LHCN-M2 (cell line): ENCODE data around the gene GLDN. TPM values are rescaled to one million over a fixed set of nuclear protein-coding genes. Genes with fewer than 3 reads are reported as not detected.
"Not testable (repeated sequence)": the region's sequence is repeated elsewhere in the genome, so short reads cannot be mapped to it uniquely, and the experiment has no call there.

Experiments
- DNase-seq: peaks from one replicate; pipeline ENCODE4 v3.0.0-alpha.2; 2012; ENCODE audit warnings: low read depth
- total RNA-seq: library from RNA; depleted of rRNA; stranded (reverse); fragments of >200 nt; gene quantifications from 2 replicates; pipeline ENCODE4 v1.2.3, GENCODE V29; 2014; rRNA removed

GLDN gene
- total RNA-seq, 1 experiment from 2014 or later, result not detected

DNA sequence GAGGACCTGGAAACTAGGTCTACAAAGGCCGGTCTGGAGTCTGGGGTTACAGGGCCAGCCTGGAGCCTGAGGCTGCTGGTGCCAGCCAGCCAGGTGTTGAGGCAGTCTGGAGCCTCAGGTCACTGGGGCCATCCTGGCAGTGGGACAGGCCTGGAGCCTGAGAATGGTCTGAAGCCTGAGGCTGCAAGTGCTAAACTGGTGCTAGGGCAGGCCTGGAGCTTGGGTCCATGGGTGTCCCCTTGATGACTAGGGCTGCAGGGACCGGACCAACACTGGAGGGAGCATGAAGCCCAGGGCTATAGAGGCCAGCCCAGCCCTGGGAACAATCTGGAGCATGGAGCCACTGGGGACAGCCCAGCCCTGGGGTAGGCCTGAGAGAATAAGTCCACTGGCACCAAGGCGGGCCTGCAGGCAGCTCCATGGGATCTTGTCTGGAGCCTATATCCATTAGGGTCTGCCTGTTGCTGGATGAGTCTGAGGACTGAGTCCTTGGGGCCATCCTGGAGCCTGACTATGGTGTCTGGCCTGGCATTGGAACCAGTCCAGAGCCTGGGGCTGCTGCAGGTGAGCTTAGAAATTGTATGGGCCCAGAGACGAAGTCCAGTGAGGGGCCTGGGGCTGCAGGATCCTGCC lies 101.9 kb downstream of the GLDN start:
- DNase-seq, result no peak

DNA sequence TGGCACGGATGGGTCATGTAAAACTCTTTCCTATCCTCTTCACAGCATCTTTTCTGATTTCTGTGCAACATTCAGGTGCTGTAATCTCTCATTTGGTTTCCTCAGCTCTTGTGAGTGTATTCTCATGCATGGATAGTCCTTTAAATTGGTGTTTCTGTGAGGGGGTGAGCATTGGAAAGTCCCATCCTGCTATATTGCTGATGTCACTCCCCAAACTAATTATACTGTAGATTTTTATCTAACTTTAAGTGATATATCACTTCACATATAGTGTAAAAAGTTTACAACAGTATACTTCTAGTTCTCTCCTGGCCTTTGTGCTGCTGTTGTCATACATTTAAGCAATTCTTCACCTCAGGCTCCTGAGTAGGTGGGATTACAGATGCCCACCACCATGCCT lies 102.7 kb downstream of the GLDN start:
- DNase-seq, result no peak

DNA sequence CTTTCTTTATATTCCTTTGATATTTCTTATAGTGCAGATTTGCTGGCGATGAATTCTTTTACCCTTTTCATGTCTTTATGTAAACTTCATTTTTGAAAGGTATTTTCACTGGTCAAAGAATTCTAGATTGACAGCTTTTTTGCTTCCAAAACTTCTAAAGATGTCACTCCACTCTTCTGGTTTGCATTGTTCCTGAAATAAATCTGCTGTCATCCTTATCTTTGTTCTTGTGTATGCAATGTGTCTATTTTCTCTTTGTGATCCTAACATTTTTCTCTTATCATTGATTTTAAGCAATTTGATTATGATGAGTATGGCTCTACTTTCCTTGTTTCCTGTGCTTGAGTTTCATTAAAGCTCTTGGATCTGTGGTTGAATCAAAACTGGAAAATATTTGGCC lies 103.4 kb downstream of the GLDN start:
- DNase-seq, result no peak

DNA sequence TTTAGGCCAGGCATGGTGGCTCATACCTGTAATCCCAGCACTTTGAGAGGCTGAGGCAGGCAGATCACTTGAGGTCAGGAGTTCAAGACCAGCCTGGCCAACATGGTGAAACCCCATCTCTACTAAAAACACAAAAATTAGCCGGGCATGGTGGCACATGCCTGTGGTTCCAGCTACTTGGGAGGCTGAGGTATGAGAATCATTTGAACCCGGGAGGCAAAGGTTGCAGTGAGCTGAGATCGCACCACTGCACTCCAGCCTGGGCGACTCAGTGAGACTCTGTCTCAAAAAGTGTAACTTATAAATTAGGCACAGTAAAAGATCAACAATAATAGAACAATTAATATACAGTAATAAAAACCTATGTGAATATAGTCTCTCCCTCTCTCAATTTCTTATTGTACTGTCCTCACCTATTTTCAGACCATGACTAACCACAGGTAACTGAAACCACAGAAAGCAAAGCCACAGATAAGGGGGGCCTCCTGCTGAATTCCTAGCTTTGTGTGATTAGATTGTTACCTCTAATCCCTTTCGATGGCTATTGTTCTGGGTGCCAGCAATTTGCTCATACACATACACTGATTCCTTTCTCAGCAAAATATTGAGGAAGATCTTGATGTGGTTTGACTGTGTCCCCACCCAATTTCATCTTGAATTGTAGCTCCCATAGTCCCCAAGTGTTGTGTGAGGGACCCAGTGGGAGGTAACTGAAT lies 104.7 kb downstream of the GLDN start:
- DNase-seq, result not testable (repeated sequence)

DNA sequence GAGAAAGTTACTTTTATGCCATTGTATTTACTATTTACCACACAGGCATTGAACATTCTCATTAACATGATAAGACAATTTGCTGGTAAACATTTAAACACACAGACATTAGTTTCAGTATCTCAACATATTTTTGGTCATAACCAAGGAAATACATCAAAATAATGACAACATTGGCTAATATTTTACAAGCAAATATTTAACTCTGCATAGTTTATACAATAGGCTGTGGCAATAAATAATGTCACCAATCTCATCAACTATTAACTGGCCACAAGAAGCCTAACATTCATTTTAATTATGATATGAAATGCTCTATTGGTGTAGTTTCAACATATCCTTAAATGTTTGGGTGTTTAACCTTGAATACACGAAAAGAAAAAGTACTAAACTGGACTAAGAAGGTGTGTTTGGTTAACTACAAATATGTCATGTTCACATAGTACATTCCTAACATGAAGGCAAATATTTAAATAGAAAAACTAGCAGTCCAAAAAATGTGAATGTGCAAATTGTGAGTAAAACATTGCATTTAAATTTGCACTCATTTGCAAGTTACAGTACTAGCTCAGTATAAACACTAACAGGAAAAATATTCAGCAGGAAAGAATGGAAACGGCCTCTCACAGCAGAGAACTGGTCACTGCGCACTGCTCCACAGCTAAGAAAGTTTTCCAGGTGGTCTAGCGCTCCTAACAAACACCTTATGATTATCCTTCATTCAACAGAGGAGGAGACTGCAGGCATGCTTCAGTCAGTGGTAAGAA lies 106.6 kb downstream of the GLDN start:
- DNase-seq, result no peak

DNA sequence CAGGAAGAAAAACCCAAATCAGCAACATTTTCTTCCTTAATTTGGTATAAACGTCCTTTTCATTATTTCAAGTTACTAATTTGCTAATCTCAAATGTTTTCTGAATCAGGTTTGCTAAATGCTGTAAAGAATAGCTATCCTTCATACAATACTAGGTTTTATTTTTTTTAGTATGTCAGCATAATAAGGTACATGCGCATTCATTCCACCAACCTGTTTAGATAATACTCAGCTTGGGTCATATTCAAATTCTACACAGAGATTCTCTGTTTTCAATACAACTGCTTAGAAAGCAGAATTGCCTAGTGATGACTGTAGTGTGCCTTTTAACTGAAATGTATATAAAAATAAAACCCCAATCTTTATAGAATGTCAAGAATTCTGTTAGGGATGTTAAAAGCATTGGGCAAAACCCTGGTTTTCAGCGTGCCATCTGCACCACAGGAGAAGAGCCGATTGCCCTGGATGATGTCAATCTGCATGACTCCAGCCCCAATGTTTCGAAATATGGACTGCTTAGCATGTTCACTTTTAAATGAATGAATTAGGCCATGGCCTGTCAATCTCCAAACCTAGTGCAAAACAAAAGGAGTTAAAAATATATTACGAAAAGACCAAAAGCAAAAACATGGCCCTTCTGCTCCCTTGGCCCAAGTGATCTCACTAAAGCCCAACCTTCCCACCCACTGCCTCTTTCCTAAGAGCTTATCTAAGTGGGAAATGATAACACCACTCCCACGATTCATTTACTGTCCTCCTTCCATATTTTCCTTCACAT lies 107.4 kb downstream of the GLDN start:
- no peak for DNase-seq

DNA sequence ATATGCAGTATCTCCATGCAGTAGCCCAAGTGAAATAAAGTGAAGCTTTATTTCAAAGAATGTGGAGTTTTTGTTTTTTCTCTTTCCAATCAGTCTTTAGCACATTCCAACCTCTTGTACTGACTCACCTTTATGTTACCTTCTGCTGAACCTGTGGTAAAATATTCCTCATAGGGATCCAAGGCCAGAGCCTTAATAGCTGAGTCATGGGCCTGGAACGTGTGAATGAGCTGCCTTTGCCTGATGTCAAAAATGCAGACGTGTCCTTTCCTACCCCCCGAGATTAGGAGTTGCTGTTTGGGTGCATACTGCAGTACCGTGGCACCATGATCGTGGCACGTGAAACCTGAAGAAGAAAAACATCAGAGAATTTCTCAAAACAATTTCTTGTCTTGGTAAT lies 108.5 kb downstream of the GLDN start:
- DNase-seq, result no peak

Other genes starting within 250 kb of the GLDN start
- 141 and 162 TPM in 2 replicates for gene TNFAIP8L3, start 246.7 kb upstream of the GLDN start, total RNA-seq
- gene CYP19A1, start 3.1 kb upstream of the GLDN start, total RNA-seq, result 2.6 TPM in 2 replicates